HCT116 (cell line): ENCODE measurements around the gene SETD2.

Experiments used
- CBX3 ChIP-seq: IDR thresholded peaks from 2 replicates; pipeline ENCODE4 v1.6.1; 2012; ENCODE audit warnings: low read depth
- EGR1 ChIP-seq: IDR thresholded peaks from 2 replicates; pipeline ENCODE4 v1.6.1; 2012; ENCODE audit warnings: low read depth
- EZH2 ChIP-seq: fragments of 200-600 bp; sonication (generic); IDR thresholded peaks from 2 replicates; pipeline ENCODE4 v1.6.1; 2017; ENCODE audit warnings: antibody characterized with exemption, mixed run types
- EZH2phosphoT487 ChIP-seq: fragments of 200-600 bp; IDR thresholded peaks from 2 replicates; pipeline ENCODE4 v1.6.1; 2018; ENCODE audit warnings: antibody characterized with exemption, borderline replicate concordance
- JUND ChIP-seq: IDR thresholded peaks from 2 replicates; pipeline ENCODE4 v1.6.1; 2012
- POLR2A ChIP-seq: IDR thresholded peaks from 2 replicates; pipeline ENCODE4 v1.7.0; 2011; ENCODE audit warnings: borderline replicate concordance; ENCODE audit not compliant: insufficient read depth, insufficient read length; ENCODE audit errors: extremely low read depth
- POLR2AphosphoS5 ChIP-seq: IDR thresholded peaks from 2 replicates; pipeline ENCODE4 v1.6.1; 2011; ENCODE audit warnings: mild to moderate bottlenecking, low read depth, low read length, moderate library complexity
- RAD21 ChIP-seq: IDR thresholded peaks from 2 replicates; pipeline ENCODE4 v1.6.1; 2012; ENCODE audit warnings: low read depth, mild to moderate bottlenecking
- SP1 ChIP-seq: IDR thresholded peaks from 2 replicates; pipeline ENCODE4 v1.6.1; 2012; ENCODE audit warnings: low read depth
- SRF ChIP-seq: IDR thresholded peaks from 2 replicates; pipeline ENCODE4 v1.6.1; 2012; ENCODE audit warnings: low read depth
- YY1 ChIP-seq: IDR thresholded peaks from 2 replicates; pipeline ENCODE4 v1.6.1; 2011; ENCODE audit warnings: low read length, low read depth, moderate library complexity, mild to moderate bottlenecking; ENCODE audit not compliant: insufficient replicate concordance; ENCODE audit errors: extremely low read depth
- TF ChIP-seq, protein P1 (sequence below), 3 experiments: fragments of 200-600 bp in 1 of 3; sonication (generic) in 1 of 3; IDR thresholded peaks in 2 of 3; conservative IDR thresholded peaks in 1 of 3; 2 replicates each; pipeline ENCODE4 v1.5.1; 2012 to 2017; ENCODE audit warnings: low read depth in 2 of 3, low read length in 2 of 3, antibody characterized with exemption in 1 of 3, borderline replicate concordance in 1 of 3, control low read depth in 1 of 3, mild to moderate bottlenecking in 1 of 3, mixed read lengths in 1 of 3, mixed run types in 1 of 3, moderate library complexity in 1 of 3; ENCODE audit not compliant: insufficient read depth in 1 of 3
- TF ChIP-seq, protein P2 (sequence below): IDR thresholded peaks from 2 replicates; pipeline ENCODE4 v1.6.1; 2012

DNA sequence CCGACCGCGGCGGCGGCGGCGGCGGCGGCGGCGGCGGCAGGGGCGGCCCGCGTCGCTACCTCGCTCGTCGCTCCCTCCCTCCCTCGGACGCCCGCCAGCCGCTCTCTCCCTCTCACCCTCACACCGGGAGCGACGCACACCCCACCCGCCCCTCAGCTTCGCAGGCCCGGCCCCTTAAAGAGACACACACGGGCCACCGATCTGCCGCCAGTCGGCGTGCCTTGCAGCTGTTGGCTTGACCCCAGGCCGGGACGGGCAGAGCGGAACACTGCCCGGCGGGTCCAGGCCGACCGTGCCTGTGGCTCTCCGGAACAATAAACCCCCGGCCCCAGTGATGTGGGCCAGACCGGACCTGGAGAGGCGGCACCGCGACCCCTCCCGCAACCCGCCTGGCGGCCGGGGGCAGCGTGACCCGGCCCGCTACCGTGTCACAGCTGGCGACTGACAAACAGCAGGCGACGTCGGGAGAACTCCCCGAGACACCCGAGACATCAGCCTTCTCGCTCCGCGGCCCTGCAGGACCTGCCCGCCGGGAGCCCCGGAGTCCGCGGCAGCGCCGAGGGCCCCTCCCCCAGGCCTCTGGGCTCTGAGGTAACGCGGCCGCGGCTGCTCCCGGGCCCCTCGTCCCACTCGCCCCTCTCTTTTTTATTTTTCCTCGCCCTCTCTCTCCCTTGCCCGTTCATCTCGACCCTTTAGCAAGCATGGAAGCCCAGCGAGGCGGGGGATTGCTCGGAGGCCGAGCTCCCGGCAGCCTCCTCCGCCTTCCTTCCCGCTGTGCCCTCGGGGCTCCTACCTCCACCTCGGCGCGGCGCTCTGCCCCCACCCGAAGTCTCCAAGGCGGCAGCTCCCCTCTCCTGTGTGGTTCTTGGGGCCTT, at the start of gene SETD2:
- TF ChIP-seq JUND (no peak), EZH2phosphoT487 (no peak), EZH2 (no peak), YY1 (no peak), POLR2A (no peak), EGR1 (0 out of 2 replicates have a peak, but pooled peaks have one; percentile 31), POLR2AphosphoS5 (peak; percentile 69), SP1 (peak; percentile 77), SRF (no peak), RAD21 (peak; percentile 58), CBX3 (peak; percentile 47; the same call in 1 of the 2 replicates)
- TF ChIP-seq, protein P1, sequence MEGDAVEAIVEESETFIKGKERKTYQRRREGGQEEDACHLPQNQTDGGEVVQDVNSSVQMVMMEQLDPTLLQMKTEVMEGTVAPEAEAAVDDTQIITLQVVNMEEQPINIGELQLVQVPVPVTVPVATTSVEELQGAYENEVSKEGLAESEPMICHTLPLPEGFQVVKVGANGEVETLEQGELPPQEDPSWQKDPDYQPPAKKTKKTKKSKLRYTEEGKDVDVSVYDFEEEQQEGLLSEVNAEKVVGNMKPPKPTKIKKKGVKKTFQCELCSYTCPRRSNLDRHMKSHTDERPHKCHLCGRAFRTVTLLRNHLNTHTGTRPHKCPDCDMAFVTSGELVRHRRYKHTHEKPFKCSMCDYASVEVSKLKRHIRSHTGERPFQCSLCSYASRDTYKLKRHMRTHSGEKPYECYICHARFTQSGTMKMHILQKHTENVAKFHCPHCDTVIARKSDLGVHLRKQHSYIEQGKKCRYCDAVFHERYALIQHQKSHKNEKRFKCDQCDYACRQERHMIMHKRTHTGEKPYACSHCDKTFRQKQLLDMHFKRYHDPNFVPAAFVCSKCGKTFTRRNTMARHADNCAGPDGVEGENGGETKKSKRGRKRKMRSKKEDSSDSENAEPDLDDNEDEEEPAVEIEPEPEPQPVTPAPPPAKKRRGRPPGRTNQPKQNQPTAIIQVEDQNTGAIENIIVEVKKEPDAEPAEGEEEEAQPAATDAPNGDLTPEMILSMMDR (IDR thresholded peaks at IDR 0.05 in 2 of 3, conservative IDR thresholded peaks at IDR 0.05 in 1 of 3; ENCODE audit: borderline replicate concordance in 1 of 3, insufficient read depth in 1 of 3, low read depth in 2 of 3, low read length in 2 of 3) = peak in 1 of 3 experiments; percentile 29; a peak in 1 of 6 replicates
- TF ChIP-seq, protein P2, sequence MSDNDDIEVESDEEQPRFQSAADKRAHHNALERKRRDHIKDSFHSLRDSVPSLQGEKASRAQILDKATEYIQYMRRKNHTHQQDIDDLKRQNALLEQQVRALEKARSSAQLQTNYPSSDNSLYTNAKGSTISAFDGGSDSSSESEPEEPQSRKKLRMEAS = peak; percentile 88
